ENCODE measurements around the gene LCN15. TPM values are rescaled to one million over a fixed set of nuclear protein-coding genes. Genes with fewer than 3 reads are reported as not detected.
"Not testable (repeated sequence)": the region's sequence is repeated elsewhere in the genome, so short reads cannot be mapped to it uniquely, and the experiment has no call there.

The LCN15 gene
- total RNA-seq, 6 experiments from 2014 or later, result not detected

DNA sequence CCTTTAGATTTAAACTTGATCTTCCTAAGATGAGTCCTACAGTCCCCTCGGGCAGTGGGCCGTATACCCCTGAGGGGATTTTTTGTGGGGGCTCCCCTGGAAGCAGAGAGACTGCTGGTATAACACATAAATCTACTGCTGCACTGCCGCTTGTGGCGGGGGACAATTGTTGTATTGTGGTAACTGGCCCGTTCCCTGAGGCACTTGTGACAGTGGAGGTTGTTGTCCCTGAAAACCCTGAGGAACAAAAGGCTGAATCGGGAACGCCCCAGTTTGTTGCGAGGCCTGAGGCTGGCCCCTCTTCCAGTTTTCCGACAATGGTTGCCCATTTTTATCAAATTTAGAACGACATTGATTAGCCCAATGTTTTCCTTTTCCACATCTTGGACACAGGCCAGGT is 22.1 kb upstream of the LCN15 start:
- intact Hi-C loops (cut with DNase I), result loop anchor here in 1 of 2 donors (5.0 kb wide), 1 partner anchor 251 kb away; no protein-coding TSS in a partner anchor
- WGBS (ENCODE audit: insufficient coverage, low coverage, low lambda C conversion rate, missing lambda C conversion rate), result 59% methylated on average over 7 of the region's 10 CpGs
- H3K4me1 ChIP-seq, result peaks cover 0 to 42% (median 14%) of the 10 kb centered on the region in 4 donors

DNA sequence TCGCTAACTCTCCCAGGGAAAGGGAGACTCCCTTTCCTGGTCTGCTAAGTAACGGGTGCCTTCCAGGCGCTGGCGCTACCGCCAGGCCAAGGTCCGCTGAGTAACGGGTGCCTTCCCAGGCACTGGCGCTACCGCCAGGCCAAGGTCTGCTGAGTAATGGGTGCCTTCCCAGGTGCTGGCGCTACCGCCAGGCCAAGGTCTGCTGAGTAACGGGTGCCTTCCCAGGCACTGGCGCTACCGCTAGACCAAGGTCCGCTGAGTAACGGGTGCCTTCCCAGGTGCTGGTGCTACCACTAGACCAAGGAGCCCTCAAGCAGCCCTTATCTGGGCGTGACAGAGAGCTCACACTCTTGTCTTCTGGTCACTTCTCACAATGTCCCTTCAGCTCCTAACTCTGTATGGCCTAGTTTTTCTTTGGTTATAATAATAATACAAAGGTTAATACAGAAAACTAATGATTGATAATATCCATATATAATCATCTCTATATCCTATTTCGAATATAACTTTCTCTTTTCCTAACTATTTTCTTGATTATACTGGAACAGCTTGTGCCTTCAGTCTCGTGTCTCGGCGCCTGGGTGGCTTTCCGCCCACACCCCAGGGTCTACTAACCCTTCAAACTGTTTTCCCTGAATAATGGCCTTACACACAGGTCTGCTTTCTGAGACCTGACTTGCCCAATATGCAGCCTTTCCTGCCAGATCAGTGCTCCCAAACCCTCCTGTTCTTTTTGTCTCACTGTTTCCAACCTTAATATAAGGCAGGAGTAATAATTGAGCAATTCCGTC is 21.4 kb upstream of the LCN15 start:
- not testable (repeated sequence) for H3K4me3 ChIP-seq, H3K36me3 ChIP-seq, H3K27ac ChIP-seq, H3K9me3 ChIP-seq, H3K27me3 ChIP-seq
- peaks cover 0 to 42% (median 14%) of the 10 kb centered on the region in 4 donors for H3K4me1 ChIP-seq
- peak in 3 of 4 donors; percentile 4 to 38 (median 15) for ATAC-seq
- 79% methylated on average over 8 of the region's 23 CpGs for WGBS (ENCODE audit: insufficient coverage, low coverage, low lambda C conversion rate, missing lambda C conversion rate)
- DNase-seq, result peak in 2 of 3 donors; percentile 64 to 70
- intact Hi-C loops (cut with DNase I), result loop anchor here in 1 of 2 donors (5.0 kb wide), 1 partner anchor 252 kb away; no protein-coding TSS in a partner anchor

More for the DNA sequence above, 22.1 kb upstream of the LCN15 start:
- Histone ChIP-seq H3K27me3 (no peaks in the 10 kb centered on the region), H3K27ac (no peak overlapping the region), H3K36me3 (no peaks in the 10 kb centered on the region), H3K9me3 (no peaks in the 10 kb centered on the region), H3K4me3 (no peak overlapping the region)
- TF ChIP-seq CTCF (IDR thresholded peaks at IDR 0.05) (no peak), POLR2A (IDR thresholded peaks at IDR 0.05) (no peak)
- DNase-seq, result no peak
- no peak for ATAC-seq

DNA sequence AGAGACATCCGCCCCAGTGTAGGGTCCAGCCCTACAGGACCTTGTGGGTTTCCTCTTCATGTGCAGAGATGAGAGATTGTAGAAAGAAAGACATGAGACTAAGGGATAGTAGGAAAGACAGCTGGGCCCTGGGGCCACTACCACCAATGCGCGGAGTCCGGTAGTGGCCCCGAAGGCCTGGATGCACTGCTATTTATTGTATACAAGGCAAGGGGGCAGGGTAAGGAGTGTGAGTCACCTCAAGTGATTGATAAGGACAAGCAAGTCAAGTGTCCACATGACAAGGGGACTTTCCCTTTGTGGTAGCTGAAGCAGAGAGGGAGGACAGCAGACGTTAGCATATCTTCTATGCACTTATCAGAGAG is 20.7 kb upstream of the LCN15 start:
- intact Hi-C loops (cut with DNase I), result loop anchor here in 1 of 2 donors (5.0 kb wide), 1 partner anchor 252 kb away; no protein-coding TSS in a partner anchor
- WGBS (ENCODE audit: insufficient coverage, low coverage, low lambda C conversion rate, missing lambda C conversion rate), result 75% methylated on average over 1 of the region's 6 CpGs
- H3K4me3 ChIP-seq, result no peak overlapping the region
- ATAC-seq (no peak), DNase-seq (no peak)
- H3K4me1 ChIP-seq, result peaks cover 0 to 35% (median 11%) of the 10 kb centered on the region in 4 donors
- no peaks in the 10 kb centered on the region for H3K36me3 ChIP-seq
- H3K9me3 ChIP-seq, result no peaks in the 10 kb centered on the region
- no peaks in the 10 kb centered on the region for H3K27me3 ChIP-seq
- TF ChIP-seq POLR2A (IDR thresholded peaks at IDR 0.05), result no peak
- no peak for TF ChIP-seq CTCF (IDR thresholded peaks at IDR 0.05)
- no peak overlapping the region for H3K27ac ChIP-seq

DNA sequence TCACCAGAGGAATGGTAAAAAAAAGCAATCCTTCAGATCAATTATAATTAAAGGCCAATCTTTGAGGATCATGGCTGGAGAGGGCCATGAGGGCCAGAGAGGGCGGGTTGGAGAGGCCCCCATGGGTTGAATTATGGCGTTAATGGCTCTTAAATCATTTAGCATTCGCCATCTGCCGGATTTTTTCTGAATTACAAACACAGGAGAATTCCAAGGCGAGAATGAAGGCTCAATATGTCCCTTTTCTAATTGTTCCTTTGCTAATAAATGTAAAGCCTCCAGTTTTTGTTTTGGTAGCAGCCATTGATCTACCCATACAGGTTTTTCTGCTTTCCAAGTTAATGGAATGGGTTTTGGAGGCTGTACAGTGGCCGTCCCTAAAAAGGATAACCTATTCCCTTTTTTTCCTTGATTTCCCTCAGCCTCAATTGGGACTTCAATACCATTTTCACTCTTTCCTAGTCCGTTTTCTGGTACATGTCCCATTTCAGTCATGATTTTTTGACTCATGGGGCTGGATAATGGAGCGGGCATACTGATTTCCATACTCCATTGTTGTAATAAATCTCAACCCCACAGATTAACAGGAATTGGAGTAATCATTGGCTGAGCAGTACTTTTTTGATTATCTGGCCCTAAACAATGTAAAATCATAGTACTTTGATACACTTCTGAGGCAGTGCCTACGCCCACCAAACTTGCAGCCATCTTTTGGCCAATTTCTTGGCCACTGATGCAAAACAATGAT is 20.1 kb upstream of the LCN15 start:
- intact Hi-C loops (cut with DNase I), result no loop called here

More for the DNA sequence above, 20.1 kb upstream of the LCN15 start:
- TF ChIP-seq POLR2A (IDR thresholded peaks at IDR 0.05), result no peak
- peak; percentile 31 to 46 (median 44) for TF ChIP-seq CTCF (IDR thresholded peaks at IDR 0.05)
- Histone ChIP-seq H3K36me3 (no peaks in the 10 kb centered on the region), H3K27me3 (no peaks in the 10 kb centered on the region), H3K9me3 (no peaks in the 10 kb centered on the region), H3K4me3 (no peak overlapping the region), H3K4me1 (peaks cover 0 to 30% (median 8%) of the 10 kb centered on the region in 4 donors), H3K27ac (no peak overlapping the region)
- ATAC-seq (no peak), DNase-seq (no peak)
- 46% methylated on average over 9 of the region's 9 CpGs for WGBS (ENCODE audit: insufficient coverage, low coverage, low lambda C conversion rate, missing lambda C conversion rate)
